Stimulated activated CD8-positive, alpha-beta memory T cell treated with anti-CD3 and anti-CD28 coated beads, Interleukin-12 subunit alpha, Interleukin-12 subunit beta, amount 100 ng/mL, for 4 hours (primary cell): ENCODE results near the gene GUK1.
A peak's percentile ranks its signal among the peaks of the same experiment; 100 is the strongest.
"Not testable (repeated sequence)": the region's sequence is repeated elsewhere in the genome, so short reads cannot be mapped to it uniquely, and the experiment has no call there.

Experiments
- DNase-seq: peaks from one replicate; pipeline ENCODE4 v3.0.0-alpha.2; 2020; ENCODE audit warnings: low read depth

GUK1 gene

DNA sequence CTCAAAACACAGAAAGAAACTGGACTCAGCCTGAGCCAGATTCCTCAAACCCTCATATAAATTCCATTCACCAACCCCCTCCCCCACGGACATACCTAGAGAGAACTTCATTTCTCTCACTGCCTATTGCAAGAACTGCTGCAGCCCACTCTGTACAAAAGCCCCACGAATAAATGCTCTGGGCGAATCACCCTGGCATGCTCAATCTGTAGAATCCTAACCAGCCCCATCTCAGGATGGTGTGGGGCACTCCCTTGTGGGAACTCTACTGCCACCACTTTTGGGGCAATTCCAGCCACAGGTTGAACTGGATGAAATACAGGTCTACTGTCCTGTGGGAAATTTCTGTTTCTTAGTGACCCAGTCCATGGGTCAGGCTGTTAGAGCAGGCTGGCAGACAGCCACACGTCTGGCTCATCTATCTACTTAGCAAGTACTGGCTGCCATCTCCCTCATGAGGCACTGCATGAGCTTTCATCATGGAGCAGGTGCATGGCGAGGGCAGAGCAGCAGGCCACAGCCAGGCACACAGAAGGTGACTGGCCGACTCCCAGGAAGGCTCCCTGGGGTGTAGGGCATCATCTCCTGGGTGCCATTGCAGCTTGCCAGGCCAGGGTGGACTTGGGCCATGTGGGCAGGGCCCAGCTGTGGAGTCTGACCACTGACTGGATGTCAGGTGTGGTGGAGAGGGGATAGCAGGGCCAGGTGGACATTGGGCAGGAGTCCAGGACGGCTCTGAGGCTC is 35.4 kb upstream of the GUK1 start:
- no peak for DNase-seq

DNA sequence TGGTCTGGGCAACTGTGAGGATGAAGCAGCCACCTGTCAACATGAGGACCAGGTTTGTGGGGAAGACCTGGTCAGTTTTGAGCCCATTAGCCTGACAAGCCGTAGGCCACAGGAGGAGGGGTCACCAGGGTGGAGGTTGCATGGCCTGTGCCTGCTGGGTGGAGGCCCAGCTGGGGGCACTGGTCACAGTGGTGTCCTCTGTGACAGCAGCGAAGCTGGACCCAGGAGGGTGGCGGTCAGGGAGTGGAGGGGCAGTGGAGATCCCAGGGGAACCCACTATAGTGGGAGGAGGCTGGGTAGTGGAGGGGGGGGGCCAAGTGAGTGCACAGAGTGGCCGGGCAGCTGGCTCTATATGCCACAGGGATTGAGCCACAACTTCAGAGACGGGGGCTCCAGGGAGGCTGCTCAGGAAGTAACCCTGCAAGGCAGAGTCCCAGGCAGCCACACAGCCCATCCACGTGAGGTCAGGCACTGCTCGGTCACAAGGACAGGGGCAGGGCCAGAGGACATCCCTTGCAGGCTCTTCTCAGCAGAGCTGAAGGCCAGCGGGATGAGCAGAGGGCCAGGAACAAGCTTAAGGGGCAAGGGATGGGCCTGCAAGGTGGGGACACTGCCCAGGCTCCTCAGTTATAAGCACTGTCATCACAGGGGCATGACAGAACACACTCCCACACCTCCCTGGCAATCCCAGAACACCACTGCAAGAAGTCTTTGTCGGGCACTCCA is 34.6 kb upstream of the GUK1 start:
- no peak for DNase-seq

DNA sequence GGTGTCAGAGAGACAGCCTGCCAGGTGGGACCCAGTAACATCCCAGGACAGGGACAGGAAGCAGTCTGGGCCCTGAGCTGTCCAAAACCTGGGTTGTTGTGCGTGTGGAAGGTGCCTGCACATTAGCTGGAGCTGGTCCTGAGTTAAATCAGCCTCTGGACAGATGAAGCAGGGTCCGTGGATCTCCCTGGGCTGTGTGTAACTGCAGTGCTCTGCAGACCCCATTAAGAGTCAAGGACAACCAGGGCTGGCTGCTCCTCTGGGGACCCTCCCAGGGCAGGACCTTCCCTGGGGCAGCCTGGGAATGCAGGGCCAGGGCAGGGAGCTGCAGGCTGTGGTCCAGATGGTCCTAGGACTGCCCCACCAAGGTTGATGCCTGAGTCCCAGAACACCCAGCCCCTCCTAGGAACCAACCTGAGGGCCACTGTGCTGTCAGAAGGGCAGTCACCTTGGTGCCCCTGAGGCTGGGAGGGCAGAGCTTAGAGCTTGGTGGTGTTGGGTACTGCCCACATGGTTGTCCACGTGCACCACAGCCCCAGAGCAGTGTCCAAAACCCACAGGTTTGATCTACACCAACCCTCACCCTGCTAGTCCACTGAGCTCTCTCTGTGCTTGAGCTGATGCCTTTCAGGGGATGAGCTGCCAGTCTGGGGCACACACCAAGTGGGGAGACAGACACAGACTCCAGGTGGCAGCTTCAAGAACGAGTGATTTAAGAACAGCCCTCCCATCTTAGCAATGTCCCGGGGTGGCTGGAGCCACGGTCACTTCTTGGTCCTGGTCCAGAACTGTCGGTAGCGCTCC is 33.9 kb upstream of the GUK1 start:
- DNase-seq, result no peak

DNA sequence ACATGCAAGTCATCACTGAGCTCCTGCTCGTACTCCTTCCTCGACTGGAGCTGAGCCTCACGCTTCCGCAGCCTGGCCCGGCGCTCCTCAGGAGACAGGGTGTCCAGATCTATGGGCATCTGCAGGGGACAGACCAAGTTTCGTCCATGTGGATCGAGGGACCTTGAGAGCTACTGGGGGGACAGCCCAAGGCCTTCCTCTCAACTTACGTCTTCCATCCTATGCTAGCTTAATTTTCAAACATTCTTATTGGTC is 33.4 kb upstream of the GUK1 start:
- DNase-seq, result no peak

DNA sequence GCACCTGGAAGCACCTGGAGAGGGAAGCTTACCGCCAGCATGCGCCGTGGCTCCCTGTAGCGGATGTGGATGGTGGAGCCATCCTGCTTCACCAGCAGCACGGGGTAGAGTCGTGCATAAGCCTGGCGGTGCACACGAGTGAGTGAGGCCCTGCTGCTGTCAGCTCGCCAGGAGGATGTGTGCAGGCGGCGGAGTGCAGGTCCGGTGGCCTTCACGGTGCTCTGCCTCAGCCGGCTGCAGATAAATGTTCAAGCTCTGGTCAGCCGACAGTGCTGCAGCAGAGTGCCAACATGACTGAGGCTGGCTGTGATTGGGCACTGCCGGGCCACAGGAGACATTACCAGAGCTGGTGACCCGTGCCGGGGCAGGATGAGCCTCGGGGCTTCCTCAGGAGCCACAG is 32.4 kb upstream of the GUK1 start:
- DNase-seq, result no peak

DNA sequence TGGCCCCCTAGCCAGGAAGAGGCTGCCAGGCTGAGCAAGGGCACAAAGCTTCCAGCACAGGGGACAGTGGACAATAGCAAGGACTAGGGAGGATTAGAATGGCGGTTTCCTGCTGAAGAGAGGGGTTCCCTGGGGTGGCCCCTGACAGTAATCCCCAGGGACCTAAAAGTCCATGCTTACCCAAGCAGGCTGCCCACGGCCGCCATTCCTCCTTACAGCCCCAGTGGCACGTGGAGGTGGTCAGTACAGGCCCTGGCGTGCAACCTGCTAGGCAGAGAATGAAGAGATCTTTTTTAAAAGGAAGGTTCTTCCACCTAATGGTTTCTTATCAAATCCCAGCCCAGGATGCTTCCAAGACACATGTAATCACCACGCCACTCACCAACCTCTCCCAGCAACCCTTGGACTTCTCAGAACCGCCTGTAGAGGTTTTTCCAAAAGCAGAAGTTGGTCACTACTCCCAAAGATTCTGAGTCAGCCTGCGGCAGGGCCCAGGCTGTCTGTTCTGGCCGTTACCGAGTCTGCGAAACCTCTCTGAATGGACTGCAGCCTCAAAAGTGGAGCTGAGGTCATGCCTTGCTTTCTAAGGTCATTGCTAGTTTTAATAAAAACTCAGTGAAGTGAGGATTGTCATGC is 31.9 kb upstream of the GUK1 start:
- no peak for DNase-seq

DNA sequence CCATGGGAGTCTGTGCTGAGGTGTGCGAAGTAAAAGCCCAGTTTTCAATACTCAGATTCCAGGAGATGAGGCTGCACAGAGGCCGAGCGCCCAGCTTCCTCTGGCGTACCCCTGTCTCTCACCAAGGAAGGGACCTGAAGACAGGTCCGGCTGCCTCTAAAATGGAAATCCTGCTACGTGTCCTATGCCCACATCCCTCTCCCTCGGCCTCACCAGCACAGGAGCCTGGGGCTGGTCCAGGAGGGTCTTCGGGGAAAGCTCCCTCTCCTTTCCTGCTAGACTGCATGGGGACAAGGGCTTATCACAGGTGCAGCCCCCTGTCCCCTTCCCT is 31.4 kb upstream of the GUK1 start:
- DNase-seq, result no peak

DNA sequence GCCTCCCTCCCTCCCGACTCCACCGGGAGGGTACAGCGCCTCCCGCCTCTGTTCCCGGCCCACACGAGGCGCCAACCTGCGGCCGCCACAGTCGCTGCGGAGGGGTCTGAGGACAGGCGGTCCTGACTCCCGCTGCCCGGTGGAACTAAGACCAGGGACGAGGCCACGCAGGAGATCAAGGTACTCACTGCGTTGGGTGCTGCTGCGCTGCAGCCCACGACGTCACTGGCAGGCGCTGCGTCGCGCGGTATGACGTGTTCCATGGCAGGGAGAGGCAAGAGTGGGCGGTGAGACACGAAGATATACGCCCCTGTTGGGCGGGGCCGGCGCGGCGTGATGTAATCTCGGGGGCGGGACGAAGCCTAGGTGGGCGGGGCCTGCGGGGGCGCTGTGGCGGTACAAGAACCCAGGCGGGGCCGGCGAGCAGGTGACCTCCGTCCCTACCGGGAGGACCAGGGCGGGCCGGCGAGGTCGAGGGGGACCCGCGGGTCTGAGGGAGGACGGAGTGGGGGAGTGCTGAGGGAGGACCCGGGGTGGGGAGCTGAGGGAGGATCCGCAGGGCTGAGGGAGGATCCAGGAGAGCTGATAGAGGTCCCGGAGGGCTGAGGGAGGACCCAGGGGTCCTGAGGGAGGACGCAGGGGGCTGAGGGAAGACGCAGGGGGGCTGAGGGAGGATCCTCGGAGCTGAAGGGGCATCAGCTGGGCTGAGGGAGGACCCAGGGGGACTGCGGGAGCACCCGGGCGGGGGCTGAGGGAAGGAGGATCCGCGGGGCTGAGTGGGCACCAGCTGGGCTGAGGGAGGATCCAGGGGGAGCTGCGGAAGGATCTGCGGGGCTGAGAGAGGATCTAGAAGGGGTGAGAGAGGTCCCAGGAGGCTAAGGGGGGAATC is 30.8 kb upstream of the GUK1 start, which contains the start of gene MRPL55:
Gene MRPL55, minus strand, starts transcription at position 227 of the 889 bp plus-strand sequence. CDS start 1,039 bp downstream, outside the sequence.
- peak; percentile 99 for DNase-seq

DNA sequence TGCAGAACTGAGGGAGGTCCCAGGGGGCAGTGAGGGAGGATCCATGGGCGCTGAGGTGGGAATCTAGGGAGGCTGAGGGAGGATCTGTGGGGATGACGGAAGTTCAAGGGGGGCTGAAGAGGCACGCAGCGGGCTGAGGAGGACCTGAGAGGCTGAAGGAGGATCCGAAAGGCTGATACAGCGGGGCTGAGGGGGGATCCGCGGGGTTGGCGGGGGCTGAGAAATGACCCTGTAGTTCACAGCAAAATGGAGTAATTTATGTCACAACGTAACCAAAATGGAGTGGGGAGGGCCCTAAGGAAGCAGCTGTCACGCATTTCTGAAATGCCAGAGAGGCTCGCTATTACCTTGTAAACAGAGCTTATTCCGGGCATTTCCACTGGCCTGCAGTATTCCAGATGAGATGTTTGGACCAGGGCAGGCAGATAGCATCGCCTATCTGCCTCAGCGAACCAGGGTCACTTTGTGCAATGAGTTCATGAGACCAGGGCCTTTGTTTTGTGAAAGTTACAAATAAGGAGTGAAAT is 30.1 kb upstream of the GUK1 start:
- DNase-seq, result no peak

DNA sequence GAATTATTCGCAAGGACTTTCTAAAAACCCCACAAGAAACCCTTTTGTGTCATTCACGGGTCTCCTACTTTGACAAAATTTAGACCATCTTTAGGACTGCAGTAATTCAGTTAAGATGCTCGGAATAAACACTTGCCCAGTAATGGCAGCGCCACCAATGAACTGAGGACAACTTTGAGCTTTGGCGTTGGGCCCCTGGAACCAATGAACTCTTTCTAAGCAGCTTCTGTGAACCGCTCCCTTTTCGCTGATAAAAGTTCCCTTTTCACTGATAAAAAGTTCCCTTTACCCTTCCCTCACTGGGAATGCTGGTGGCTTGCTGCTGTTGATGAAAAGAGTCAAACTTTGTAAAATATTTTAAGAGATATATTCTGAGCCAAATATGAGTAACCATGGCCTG is 29.5 kb upstream of the GUK1 start:
- no peak for DNase-seq

DNA sequence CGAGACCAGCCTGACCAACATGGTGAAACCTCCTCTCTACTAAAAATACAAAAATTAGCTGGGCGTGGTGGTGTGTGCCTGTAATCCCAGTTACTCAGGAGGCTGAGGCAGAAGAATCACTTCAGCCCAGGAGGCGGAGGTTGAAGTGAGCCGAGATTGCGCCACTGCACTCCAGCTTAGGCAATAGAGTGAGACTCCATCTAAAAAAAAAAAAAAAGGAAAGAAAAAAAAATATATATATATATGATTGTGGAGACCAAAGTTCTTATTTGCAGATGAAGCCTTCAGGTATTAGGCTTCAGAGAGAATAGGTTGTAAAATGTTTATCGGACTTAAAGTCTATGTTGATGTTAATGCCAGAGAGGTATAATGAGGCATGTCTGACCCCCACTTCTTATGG is 28.8 kb upstream of the GUK1 start:
- DNase-seq, result not testable (repeated sequence)

DNA sequence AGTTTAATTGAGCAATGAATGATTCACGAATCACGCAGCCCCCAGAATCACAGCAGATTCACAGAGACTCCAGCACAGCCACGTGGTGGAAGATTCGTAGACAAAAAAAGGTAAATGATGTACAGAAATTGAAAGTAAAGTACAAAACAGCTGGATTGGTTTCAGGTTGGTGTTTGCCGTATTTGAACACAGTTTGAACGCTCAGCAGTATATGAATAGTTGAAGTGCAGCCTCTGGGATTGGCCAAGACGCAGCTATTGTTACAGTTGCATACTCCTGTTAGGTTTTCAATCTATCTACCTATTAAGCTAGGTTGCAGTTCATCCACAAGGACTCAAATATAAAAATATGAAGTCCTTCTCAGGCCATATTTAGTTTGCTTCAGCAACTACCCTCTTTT is 27.9 kb upstream of the GUK1 start:
- no peak for DNase-seq

DNA sequence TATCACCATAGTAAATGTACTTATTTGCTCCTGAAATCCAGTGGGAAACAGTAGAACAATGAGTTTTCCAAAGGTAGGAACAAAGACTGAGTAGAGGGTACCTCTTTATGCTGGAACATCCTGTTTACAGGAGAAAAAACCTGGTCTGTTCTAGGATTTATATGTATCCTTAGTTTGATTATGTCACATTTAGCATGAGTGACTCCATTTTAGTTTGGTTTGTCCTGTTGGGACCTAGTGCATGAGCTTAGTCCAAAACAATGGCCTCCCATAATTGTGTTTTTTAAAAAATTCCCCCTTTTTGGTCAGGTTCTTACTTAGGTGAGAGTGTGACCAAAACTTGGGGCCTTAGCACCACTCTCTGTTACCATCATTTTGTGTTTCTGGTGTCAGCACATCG is 27.5 kb upstream of the GUK1 start:
- no peak for DNase-seq

DNA sequence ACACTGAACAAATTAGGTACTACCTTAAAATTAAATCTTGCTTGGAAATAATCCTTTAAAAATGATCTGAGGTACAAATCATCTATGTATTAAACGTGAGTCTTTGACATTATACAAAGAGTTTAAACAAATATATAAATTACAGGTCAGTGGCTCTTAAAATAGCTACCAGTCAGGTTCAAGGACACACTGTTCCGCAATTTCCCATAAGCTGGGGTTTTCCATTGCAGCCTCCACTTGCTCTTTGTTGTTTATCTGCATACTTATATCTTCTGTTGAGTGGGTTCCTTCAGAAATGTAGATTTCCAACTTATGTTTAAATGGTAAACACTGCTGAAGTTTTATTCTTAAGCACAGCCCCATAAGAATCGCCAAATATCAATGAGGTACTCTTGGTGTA is 25.3 kb upstream of the GUK1 start:
- no peak for DNase-seq

DNA sequence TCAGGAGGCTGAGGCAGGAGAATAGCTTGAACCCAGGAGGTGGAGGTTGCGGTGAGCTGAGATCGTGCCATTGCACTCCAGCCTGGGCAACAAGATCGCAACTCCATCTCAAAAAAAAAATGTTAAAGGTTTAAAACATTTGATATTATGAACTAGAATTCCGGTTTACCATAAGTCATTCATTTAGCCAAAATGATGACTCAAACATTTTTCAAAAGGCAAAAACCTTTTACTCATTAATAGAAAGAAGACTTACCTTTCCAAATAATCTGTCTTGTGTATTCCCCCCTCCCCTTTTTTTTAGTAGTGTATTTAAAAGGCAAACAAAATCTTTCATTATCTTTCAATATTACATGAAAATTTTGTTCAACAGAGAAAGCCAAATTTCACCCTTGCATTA is 22.7 kb upstream of the GUK1 start:
- DNase-seq, result no peak

DNA sequence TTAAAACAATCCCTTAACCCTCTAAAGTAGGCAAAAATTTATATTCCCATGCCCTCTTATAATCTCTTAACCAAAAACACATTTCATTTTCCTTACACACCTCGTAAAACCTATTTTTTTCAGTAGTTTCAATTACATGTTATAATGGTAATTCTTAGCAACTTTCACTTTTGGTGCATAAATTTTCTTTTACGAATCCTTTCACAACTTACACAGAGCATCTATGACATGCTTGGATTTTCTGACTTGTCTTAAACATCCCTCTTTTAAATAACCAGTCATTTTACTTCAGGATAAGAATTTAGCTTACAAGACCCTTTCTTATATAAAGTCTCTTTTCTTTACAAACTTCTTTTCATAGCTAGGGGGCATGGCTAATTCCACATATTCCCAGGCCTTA is 22.0 kb upstream of the GUK1 start:
- no peak for DNase-seq

DNA sequence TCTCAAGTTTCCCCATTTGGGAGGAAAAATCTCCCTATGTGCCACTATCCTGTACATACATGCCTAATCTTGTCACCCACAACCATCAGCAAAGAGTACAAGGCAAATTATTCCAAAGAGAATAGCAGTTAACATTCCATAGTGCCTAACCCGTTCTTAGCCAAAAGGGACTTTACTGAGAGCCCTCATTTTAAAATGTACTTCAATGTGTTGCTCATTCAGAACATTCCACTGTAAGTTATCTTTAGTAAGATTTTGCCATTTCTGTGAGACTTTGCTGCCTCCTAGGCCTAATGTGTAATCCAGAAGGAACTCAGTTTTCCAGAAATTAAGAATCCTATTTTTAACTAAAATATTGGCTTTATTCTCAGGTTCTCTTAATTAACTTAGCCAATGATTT is 19.7 kb upstream of the GUK1 start:
- DNase-seq, result no peak

DNA sequence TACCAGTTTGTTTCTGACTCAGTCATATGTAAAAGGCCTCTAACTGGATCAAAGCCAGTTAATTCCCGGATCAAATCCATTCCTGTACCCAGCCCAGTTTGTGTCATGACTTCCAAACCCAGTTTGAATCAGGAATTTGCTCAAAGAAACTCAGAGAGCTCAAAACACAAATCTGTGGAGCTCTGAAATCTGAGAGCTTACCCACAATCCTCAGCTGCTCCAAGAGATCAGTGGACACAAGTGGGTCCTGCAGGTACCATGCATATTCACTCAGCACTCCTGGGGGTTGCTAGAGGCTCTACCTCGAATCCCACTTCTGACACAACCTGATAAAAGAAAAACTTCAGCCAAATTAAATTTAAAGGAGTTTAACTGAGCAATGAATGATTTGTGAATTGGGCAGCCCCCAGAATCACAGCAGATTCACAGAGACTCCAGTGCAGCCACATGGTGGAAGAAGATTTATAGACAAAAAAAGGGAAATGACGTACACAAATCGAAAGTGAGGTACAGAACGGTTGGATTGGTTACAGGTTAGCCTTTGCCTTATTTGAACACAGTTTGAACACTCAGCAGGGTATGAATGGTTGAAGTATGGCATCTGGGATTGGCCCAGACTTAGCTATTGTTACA is 19.1 kb upstream of the GUK1 start:
- no peak for DNase-seq

DNA sequence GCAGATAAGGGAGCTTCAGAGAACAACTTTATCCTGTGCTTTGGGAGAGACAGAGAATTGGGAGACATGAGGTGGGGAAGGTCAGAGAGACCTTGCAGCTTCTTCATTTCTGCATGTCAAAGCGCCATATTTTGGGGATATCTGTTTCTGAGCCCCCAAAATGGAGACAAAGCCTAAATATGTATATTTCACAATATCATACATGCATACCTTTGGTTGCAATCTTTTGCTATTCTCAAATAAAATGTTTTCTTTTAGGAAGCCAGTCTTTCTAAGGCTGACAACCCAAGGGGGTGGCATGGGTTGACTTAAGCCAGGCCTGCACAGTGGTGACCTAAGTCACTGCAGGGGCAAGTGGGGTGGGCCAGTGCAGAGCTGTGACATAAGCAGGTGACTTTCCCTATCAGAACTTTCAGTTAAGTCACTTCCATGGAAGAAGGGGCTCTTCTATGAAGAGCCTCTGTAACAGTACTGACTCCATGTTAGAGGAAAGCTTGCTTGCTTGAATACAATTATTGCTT is 17.1 kb upstream of the GUK1 start:
- DNase-seq, result no peak

DNA sequence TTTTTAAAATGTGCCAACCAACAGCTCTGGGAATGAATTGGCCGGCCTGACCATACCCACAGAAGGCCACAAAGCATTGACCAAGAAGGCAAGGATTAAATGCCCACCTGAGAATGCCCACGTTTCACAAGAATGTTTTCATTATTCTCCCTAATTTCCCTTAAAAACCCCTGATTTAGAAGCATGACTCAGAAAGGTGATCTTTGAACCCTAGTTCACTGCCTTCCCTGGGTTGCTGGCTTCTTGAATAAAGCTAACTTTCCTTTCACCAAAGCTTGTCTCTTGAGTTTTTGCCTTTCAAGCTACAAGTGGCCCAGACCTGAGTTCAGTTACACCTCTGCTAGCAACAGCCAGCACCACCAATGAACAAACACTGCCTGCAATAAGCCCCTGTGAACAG is 16.6 kb upstream of the GUK1 start:
- no peak for DNase-seq

DNA sequence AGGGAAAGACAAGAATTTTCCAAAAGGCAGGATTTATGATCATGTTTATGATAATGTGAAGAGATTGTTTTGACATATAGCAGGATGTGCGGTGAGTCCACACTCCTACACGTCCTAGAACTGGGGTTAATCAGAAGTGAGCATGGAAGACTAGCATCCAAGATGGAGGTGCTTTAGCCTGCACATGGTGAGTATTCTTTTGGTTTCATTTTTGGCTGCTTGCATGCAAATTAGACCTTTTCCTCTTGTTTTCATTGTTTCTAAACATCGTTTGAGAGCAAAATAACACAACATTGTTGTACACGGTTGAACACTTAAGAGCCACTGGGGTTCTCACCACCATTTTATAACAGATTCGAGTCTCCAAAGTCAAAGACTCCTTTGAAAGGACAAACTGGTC is 14.9 kb upstream of the GUK1 start:
- DNase-seq, result no peak
